HG03457 (cell line): ENCODE measurements around the gene CCDC78.
A peak's percentile ranks its signal among the peaks of the same experiment; 100 is the strongest.

Source experiments
- ATAC-seq: cut with Tn5 transposase; IDR thresholded peaks from one replicate; pipeline ENCODE4 v1.9.1; 2021; ENCODE audit warnings: moderate number of reproducible peaks; ENCODE audit not compliant: unreplicated experiment

Gene CCDC78

DNA sequence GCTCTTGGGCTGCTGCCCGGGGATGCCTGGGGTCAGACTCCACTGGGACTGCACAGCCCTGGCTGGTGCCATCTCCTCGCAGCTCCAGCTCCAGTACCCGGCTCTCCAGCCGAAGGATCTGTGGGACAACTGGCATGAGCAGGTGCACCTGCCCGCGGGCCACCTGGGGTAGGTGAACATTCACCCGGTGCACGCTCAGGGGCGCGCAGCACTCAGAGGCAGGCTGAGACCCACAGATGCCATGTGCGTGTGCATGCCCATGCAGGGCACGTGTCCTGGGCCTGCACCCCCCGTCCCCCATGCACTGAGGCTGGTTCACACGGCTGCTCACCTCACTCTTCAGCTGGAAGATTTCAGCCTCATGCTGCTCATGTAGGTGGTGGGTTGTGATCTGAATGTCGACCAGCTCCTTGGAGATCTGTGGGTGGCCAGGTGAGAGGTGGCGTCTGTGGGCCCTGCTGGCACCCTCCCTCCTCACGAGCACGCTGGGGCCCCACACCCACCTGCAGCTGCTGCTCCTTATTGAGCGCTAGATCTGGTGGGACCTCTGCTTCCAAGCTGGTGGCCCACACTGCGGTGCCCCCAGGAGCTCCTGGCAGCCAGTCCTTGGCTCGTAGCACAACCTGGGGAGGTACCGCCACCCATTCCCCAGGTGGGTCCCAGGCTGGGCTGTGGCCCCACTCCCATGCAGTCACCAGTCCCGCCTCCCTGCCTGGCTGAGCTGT is 618 bp downstream of the CCDC78 start:
- no peak for ATAC-seq

DNA sequence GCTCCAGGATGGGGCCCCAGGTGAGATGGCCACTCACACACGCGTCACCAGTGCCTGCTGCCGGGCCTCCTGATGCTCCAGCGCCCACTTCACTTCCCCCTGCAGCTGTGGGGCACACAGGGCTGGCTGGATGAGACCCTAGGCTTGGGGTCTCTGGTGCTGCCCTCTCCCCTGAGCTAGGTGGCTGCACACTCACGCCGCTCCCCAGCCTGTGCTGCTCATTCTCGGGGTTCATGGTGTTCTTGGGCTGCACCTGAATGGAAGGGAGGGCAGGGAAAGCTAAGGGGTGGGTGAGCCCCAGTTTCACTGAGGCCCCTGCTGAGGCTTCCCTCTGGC is 1.2 kb downstream of the CCDC78 start:
- no peak for ATAC-seq

DNA sequence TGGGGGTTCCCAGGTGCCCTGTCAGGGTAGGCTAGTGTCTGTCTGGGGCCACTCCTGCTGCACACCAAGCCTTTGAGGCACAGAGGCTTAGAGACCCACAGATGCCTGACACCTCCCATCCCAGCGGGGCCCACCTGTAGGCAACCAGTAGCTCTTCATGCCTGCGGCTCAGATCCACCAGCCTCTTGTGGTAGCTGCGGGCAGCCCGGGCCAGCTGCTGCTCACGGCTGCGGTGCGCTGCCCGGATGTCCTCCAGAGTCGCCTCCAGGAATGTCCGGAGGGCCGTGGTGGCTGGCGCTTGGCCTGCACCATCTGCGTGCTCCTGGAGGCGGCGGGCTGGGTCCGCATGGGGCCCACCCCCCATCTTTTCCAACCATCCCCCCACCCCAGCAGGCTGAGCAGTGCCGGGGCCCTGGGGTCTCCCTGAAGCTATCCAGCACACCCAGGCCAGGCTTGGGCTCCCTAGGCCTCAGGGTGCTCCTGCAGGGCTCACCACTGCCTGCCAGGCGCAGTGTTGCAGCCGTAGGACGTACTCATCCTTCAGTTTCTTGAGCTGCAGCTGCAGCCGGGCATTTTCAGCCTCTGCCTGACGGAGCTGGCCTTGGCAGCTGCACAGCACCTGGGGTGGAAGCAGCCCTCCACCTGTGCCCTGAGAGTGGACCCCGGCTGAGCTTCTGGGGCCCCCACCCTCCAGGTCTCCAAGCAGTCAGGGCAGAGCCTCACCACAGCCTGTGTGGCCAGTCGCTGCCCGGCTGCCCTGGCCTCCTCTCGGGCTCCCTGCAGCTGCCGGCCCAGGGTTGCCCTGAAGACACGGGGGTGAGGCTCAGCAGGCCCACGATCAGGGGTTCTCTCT is 1.8 kb downstream of the CCDC78 start:
- ATAC-seq, result no peak

DNA sequence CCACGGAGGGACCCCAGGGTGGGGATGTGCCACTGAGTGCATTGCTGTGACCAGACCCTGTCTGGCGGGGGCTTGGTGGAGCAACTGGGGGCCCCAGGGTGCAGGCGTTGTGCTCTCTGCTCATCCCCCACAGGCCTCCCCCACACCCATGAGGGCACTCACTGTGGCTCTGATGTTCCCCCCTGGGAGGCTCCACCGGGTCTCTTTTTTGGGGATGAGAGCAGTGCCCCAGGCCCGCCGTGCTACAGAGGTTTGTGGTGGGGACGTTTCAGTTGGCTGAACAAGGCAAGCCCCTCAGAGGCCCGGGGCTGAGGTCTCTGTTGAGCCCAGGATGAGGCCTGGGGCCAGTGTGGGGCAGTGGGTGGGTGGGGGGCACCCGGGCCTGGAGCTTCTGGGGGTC is 2.5 kb downstream of the CCDC78 start:
- no peak for ATAC-seq

DNA sequence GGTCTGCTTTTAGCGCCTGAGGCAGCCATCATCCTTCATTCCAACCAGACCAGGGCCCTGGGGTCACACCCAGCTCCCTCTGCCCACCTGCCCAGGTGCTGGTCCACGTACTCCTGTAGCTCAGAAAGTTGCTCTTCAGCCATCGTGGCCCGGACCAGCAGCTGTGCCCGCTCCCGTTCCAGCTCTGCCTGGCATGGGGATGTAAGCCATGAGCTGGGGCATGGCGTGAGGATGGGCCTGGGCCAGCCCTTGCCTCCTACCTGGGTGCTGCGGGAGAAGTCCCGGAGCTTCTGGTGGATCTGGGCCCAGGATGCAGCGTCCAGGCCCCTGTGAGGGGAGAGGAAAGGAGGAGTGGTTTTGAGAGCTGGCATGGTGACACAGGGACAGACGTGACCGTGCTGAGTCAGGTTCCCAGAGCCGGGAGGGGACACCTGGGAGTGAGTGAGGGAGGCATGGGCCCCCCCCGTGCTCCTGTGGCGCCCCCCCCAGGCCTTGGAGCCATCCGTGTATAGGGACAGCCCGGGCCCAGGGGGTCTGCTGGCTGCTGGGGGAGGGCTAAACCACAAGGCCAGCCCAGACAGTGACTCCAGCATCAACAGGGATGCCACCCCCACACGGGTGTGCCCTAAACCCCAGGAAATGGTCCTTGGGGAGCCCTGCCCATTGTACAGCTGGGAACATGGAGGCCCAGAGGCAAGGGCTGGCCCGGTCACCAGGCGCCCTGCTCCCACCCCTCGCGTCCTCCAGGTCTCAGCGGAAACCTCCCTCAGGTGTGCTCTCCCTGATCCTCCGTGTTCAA is 3.2 kb downstream of the CCDC78 start:
- no peak for ATAC-seq

DNA sequence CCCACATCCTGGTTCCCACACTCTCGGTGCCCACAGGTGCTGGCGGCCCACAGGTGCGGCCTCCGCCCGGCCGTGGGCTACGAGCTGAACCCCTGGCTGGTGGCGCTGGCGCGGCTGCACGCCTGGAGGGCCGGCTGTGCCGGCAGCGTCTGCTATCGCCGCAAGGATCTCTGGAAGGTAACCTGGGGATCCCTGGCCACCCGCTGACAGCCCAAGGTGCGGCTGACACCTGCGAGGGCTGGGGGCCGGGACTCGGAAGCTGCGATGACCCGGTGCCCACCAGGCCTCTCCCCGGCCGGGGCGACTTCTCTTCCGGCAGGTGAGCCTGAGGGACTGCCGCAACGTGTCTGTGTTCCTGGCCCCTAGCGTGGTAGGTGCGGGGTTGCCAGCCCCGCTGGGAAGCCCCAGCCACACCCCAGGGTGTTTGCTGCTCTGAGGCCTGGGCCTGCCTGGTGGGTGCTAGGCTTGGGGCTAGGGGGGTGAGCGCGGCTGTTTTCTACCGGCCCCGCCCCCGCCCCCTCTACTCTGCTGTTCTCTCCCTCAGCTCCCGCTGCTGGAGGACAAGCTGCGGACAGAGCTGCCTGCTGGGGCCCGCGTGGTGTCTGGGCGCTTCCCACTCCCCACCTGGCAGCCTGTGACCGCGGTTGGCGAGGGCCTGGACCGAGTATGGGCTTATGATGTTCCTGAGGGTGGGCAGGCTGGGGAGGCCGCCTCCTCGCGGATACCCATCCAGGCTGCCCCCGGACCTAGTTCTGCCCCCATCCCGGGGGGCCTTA is 4.3 kb downstream of the CCDC78 start:
- ATAC-seq, result no peak

DNA sequence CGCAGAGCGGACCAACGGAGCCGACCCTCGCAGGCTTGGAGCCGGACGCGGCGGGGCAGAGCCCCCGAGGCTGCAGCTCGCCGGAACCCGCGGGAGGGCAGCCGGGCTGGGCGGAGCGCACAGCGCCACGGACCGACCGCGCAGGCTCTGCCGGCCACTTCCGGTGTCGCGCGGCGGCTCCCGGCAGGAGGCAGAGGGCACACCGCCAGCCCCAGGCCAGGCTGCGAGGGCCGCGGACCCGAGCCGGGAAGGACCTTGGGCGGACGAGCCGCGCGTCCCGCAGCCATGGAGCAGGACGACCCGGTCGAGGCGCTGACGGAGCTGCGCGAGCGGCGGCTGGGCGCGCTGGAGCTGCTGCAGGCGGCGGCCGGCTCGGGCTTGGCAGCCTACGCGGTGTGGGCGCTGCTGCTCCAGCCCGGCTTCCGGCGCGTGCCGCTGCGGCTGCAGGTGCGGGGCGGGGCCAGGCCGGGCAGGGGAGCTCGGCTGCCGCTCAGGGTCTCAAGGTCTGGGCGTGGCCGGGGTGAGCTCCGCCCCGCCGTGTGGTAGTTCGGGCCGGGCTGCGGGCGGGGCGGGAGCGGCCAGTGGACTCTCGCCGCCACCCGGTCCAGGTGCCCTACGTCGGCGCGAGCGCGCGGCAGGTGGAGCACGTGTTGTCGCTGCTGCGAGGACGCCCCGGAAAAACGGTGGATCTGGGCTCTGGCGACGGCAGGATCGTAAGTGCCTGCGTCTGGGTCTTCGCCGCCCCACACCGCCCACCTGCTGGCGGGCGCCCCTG is 5.1 kb downstream of the CCDC78 start, which contains the start of gene ANTKMT:
TSS of gene ANTKMT (plus strand) at position 157 of the 775 bp plus-strand sequence. CDS start at position 286, 129 bp downstream.
- peak; percentile 53 for ATAC-seq

DNA sequence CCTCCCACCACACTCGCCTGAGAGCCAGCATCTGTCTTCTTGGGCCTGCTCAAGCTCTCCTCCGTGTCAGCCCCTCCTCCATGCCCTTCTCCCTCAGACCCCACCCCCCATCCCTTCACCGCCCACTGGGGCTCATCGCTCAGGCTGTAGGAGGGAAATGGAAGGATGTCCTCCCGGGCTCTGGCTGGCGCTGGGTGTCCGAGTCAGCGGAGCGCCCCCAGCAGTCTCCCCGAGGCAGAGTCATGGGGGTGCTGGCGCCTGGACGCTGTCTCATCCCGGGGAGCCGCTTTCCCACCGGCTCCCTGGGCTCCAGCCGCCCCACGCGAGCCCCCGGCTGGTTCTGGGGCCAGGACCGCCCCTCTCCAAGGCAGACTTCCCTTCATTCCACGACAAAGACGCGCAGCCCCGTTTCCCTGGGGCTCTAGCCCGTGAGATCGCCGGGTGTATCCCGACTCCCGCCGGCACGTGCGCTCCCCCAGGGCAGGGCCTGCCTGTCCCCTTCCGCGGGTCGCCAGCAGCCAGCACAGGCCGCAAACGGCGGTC is 5.7 kb downstream of the CCDC78 start:
- no peak for ATAC-seq

DNA sequence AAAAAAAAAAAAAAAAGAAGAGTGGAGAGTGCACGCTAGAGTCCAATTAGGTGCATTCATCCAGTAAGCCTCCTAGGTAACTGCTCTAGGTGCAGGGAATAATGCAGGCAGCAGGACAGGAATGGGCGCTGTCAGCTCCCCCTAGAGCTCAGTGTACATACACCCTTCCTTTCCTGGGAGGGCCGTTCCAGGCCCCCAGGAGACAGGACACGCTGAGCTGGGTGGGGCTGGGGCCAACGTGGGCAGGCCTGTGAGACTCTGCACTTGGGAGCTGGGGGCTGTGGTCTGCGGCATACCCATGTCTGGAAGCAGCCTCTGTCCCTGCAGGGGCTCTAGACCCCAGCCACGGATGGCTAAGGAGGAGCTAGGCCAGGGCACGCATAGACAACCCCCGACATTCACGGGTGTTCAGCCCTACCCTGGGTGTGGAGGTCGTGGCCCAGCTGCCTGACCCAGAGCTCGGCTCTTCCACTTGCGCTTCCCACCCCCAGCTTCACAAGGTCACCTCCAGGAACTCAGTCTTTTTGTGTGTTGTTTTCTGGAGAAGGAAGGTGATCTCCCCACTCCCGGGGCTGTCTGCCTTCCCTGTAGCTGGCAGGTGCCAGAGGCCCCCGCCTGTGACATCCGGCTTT is 6.3 kb downstream of the CCDC78 start:
- ATAC-seq, result no peak

DNA sequence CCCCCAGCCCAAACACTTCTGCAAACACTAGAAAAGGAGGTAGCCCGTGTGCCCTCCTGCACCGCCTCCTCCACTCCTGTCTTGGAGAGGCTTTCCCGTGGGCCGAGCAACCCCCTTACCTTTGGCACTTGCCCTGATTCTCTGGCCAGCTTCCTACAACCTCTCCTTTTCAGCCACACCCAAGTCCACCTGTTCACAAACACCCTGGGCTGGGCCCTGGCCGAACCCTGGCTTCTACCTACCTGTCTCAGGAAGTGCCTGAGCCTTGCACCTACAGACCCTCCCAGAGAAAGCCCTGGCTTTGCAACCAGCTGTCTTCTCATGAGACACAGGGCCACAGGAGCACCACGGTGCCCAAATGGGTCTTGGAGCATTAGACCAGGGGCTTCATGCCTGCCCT is 7.3 kb downstream of the CCDC78 start:
- ATAC-seq, result no peak

DNA sequence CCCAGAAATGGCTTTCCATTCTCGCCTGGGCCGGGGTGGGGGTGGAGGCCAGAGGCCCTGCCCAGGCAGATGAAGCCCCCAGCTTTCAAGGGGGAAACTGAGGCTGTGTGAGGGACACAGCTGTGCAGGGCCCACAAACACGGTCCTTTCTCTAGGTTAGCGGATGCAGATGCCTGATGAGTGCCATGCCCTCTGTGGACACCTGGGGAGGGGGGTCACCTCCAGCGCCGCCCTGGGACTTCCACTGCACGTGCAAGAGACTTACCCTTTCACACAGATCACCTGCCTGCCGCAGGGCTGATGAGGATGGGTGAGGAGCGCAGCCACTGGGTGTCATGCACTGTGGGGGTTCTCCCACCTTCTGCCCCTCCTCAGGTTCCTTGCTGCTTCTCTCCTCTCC is 7.9 kb downstream of the CCDC78 start:
- ATAC-seq, result no peak

DNA sequence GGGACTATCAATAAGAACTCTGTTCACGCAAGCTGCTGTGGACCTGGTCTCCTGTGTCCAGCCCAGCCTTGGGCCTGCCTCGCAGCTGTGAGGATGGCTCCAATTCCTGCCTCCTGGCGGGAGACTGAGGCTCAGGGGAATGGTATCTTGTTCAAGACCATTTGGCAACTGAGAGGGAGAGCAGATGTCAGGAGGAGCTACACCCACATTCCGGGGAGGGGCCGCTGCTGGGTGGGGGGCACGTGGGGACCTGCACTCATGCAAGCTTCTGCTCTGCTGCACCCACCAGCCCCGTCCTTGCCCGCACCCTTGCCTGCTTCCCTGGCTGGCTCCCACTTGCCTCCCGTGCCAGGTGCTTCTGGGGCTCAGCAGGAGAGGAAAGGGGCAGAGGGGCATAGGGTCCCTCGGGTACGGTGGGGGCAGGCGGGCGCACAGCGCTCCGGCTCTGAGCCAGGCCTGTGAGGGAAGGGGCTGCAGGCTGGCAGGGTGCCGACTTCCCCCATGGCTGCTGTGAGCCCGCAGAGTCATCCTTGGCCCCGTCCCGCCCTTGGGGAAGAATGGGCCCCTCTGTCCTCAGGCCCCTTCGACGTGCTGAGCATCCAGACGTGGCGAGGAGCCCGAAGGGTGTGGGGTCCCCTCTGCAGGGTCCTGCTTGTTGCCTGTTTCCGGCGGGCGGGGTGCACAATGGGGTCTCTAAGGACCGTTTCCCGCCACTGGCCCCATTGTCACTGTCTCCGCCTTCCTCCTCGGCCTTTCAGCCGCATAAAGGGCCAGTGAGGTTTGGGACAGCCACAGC is 8.6 kb downstream of the CCDC78 start:
- no peak for ATAC-seq

DNA sequence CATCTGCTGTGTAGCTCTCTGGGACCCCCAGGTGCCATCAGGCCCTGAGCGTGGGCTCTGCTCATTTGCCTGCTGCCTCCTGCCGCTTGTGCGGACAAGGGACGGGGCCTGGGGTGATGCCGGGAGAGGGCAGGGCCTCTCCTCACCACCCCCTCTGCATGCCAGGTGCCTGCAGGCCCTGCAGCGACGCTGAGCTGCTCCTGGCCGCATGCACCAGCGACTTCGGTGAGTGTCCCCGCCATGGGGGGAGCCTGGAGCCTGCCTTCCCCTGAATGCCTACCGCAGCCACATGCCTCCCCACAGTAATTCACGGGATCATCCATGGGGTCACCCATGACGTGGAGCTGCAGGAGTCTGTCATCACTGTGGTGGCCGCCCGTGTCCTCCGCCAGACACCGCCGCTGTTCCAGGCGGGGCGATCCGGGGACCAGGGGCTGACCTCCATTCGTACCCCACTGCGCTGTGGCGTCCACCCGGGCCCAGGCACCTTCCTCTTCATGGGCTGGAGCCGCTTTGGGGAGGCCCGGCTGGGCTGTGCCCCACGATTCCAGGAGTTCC is 9.4 kb downstream of the CCDC78 start:
- ATAC-seq, result no peak

DNA sequence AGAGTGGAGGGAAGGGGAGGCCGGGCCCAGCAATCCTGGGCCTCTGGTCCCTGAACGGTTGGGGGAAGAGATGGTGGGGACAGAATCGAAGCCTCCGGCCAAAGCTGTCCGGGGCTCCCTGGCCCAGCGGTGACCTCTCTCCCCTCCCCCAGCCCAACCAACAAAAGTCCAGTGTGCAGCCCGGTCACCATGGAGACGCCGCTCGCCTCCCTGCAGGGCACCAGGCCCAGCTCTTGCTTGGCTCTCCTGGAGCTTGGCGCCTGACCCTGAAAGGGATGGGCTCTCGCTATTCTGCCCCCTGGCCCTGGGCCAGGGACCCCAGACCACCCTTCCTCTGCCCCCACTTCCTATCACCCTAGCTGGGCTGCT is 10.1 kb downstream of the CCDC78 start:
- no peak for ATAC-seq

DNA sequence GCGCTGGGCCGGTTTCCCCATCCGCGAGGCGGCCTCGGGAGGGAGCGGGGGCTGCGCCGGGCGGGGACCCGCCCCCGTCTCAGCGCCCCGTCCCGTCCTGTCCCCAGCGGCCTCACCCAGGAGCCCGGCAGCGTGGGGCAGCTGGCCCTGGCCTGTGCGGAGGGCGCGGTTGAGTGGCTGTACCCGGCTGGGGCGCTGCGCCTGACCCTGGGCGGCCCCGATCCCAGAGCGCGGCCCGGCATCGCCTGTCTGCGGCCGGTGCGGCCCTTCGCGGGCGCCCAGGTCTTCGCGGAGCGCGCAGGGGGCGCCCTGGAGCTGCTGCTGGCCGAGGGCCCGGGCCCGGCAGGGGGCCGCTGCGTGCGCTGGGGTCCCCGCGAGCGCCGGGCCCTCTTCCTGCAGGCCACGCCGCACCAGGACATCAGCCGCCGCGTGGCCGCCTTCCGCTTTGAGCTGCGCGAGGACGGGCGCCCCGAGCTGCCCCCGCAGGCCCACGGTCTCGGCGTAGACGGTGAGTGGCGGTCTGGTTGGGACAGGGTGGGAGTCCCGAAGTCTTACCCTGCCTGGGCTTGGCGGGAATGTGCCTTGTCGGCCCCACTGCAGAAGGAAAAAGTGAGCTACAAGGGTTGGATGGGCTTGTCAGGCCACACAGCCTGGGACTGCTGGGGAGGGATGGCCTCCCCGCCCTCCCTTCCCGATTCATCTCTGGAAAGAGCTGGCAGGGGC is 10.6 kb downstream of the CCDC78 start:
- ATAC-seq, result no peak

DNA sequence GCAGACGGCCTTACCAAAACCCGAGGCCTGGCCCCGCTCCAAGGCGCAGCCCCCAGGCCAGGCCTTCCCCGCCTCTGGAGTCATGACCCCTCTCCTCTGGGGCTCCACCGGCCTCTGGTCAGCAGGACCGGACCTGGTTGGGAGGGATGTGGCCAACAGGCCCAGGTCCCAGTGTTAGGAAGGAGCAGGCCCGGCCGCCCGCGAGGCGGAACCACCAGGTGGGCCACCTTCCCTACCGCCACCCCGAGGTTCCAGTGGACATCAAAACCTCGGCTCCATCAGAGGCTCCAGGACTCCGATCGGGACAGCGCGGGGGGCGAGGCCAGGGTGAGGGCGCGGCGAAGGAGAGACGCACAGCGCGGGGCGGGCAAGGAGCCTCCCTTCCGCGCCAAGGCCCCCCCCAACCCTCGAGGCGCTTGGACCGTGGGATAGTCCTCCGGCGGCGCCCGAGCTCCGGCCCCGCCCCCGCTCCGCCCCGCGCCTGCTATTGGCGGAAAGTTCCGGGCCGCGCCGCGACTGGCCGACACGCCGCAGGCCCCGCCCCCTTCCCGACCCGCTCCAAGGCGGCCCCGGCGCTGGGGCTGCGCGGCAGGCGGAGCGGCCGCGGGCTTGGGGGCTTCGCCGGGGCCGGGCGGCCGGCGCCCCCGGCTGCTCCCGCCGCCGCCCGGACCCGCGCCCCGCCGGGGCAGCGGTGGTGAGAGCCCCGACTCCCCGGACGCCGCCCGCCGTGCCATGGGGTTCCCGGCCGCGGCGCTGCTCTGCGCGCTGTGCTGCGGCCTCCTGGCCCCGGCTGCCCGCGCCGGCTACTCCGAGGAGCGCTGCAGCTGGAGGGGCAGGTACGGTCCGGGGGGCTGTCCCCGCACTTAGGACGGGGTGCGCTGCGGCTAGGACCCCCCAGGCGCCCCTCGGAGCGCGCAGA is 11.4 kb downstream of the CCDC78 start, which contains the start of gene METRN:
TSS of gene METRN (plus strand) at position 561 of the 919 bp plus-strand sequence. CDS start at position 733, 172 bp downstream.
- no peak for ATAC-seq
